HG03521 (cell line): ENCODE data around the gene HEXIM1.

Experiments used
- ATAC-seq: cut with Tn5 transposase; IDR thresholded peaks from one replicate; pipeline ENCODE4 v1.9.1; 2021; ENCODE audit warnings: mild to moderate bottlenecking, moderate library complexity; ENCODE audit not compliant: unreplicated experiment

HEXIM1 gene

GRCh38 chr17:45128989-45129388 lies 19.3 kb upstream of the HEXIM1 start:
- no peak for ATAC-seq

GRCh38 chr17:45129426-45129939 lies 18.8 kb upstream of the HEXIM1 start:
- no peak for ATAC-seq

- ATAC-seq, result no peak
Measured at GRCh38 chr17:45129940-45130680, 18.2 kb upstream of the HEXIM1 start.

GRCh38 chr17:45130681-45131615 lies 17.3 kb upstream of the HEXIM1 start:
- no peak for ATAC-seq

- ATAC-seq, result no peak
Measured at GRCh38 chr17:45131616-45132319, 16.5 kb upstream of the HEXIM1 start.

GRCh38 chr17:45132320-45132571 lies 16.0 kb upstream of the HEXIM1 start, which contains the start of gene PLCD3:
Gene PLCD3, minus strand, starts transcription at chr17:45132515. Its CDS starts 105 bp downstream, at chr17:45132410.
- ATAC-seq, result no peak

- ATAC-seq, result peak; percentile 35
Measured at GRCh38 chr17:45132572-45133463, 15.5 kb upstream of the HEXIM1 start.

GRCh38 chr17:45135192-45135977 lies 12.9 kb upstream of the HEXIM1 start, which contains the start of gene ACBD4:
Gene ACBD4, plus strand, starts transcription at chr17:45135687. Its CDS starts 458 bp downstream, at chr17:45136145.
- ATAC-seq, result peak; percentile 69

- no peak for ATAC-seq
Measured at GRCh38 chr17:45135978-45136791, 12.1 kb upstream of the HEXIM1 start.

GRCh38 chr17:45136846-45137560 lies 11.3 kb upstream of the HEXIM1 start:
- no peak for ATAC-seq

- no peak for ATAC-seq
Measured at GRCh38 chr17:45137561-45138305, 10.5 kb upstream of the HEXIM1 start.

- ATAC-seq, result no peak
Measured at GRCh38 chr17:45138911-45139532, 9.3 kb upstream of the HEXIM1 start.

- no peak for ATAC-seq
Measured at GRCh38 chr17:45139533-45139920, 8.7 kb upstream of the HEXIM1 start.

GRCh38 chr17:45143094-45143670 lies 5.1 kb upstream of the HEXIM1 start:
- no peak for ATAC-seq

GRCh38 chr17:45143767-45144198 lies 4.5 kb upstream of the HEXIM1 start:
- ATAC-seq, result no peak
